ENCODE measurements around the gene SYTL4. TPM values are rescaled to one million over a fixed set of nuclear protein-coding genes. Genes with fewer than 3 reads are reported as not detected.

SYTL4 gene
- total and polyA plus RNA-seq, 2 of the 13 experiments (the other 11 are each of a cell fraction or from before 2014, with no cell fraction given) = 0.41 to 0.73 TPM

- TF ChIP-seq UBTF (CRISPR knock-in tag; IDR thresholded peaks at IDR 0.05) (peak; percentile 24; the same call in 1 of the 2 replicates), SCMH1 (CRISPR knock-in tag; IDR thresholded peaks at IDR 0.05; ENCODE audit: borderline replicate concordance) (no peak), NFIC (IDR thresholded peaks at IDR 0.05; ENCODE audit: low read length) (no peak), ZNF382 (CRISPR knock-in tag; IDR thresholded peaks at IDR 0.05; ENCODE audit: borderline replicate concordance) (no peak), ZNF296 (CRISPR knock-in tag; conservative IDR thresholded peaks at IDR 0.05) (no peak), SP5 (CRISPR knock-in tag; IDR thresholded peaks at IDR 0.05; ENCODE audit: borderline replicate concordance, low read depth) (no peak), STAG1 (CRISPR knock-in tag; IDR thresholded peaks at IDR 0.05) (0 out of 2 replicates have a peak, but pooled peaks have one; percentile 4), BCL3 (CRISPR knock-in tag; IDR thresholded peaks at IDR 0.05) (no peak), CTCF (CRISPR knock-in tag; IDR thresholded peaks at IDR 0.05) (peak; percentile 67), ZNF30 (CRISPR knock-in tag; IDR thresholded peaks at IDR 0.05) (no peak), GFI1 (CRISPR knock-in tag; IDR thresholded peaks at IDR 0.05; ENCODE audit: borderline replicate concordance) (no peak), ZEB1 (IDR thresholded peaks at IDR 0.05; ENCODE audit: insufficient replicate concordance, low read depth) (no peak)
- TF ChIP-seq, protein P1, sequence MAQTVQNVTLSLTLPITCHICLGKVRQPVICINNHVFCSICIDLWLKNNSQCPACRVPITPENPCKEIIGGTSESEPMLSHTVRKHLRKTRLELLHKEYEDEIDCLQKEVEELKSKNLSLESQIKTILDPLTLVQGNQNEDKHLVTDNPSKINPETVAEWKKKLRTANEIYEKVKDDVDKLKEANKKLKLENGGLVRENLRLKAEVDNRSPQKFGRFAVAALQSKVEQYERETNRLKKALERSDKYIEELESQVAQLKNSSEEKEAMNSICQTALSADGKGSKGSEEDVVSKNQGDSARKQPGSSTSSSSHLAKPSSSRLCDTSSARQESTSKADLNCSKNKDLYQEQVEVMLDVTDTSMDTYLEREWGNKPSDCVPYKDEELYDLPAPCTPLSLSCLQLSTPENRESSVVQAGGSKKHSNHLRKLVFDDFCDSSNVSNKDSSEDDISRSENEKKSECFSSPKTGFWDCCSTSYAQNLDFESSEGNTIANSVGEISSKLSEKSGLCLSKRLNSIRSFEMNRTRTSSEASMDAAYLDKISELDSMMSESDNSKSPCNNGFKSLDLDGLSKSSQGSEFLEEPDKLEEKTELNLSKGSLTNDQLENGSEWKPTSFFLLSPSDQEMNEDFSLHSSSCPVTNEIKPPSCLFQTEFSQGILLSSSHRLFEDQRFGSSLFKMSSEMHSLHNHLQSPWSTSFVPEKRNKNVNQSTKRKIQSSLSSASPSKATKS (CRISPR knock-in tag; IDR thresholded peaks at IDR 0.05) = no peak
- TF ChIP-seq, protein P2, sequence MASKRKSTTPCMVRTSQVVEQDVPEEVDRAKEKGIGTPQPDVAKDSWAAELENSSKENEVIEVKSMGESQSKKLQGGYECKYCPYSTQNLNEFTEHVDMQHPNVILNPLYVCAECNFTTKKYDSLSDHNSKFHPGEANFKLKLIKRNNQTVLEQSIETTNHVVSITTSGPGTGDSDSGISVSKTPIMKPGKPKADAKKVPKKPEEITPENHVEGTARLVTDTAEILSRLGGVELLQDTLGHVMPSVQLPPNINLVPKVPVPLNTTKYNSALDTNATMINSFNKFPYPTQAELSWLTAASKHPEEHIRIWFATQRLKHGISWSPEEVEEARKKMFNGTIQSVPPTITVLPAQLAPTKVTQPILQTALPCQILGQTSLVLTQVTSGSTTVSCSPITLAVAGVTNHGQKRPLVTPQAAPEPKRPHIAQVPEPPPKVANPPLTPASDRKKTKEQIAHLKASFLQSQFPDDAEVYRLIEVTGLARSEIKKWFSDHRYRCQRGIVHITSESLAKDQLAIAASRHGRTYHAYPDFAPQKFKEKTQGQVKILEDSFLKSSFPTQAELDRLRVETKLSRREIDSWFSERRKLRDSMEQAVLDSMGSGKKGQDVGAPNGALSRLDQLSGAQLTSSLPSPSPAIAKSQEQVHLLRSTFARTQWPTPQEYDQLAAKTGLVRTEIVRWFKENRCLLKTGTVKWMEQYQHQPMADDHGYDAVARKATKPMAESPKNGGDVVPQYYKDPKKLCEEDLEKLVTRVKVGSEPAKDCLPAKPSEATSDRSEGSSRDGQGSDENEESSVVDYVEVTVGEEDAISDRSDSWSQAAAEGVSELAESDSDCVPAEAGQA (IDR thresholded peaks at IDR 0.05; ENCODE audit: low read depth) = no peak
- TF ChIP-seq, protein P2 (CRISPR knock-in tag; IDR thresholded peaks at IDR 0.05; ENCODE audit: borderline replicate concordance) = no peak
Observed at GRCh38 chrX:100636321-100636991, 95.5 kb downstream of the SYTL4 start, which contains the start of gene TSPAN6 (continued).

Data from HepG2 (cell line).